NCI-H526 treated with DMSO at 0.1 percent for 48 hours (cell line): ENCODE results near the gene IGFBP7.

Experiments
- DNase-seq: peaks from one replicate; lab custom pipeline; 2025; lab: John Stamatoyannopoulos, UW

IGFBP7 gene

GRCh38 chr4:57109847-57110639 is at the start of gene IGFBP7:
Gene IGFBP7, minus strand, starts transcription at chr4:57110385. Its CDS starts 34 bp downstream, at chr4:57110351.
- no peak for DNase-seq

- no peak for DNase-seq
Observed at GRCh38 chr4:57159866-57160265, 49.7 kb upstream of the IGFBP7 start.

- no peak for DNase-seq
Observed at GRCh38 chr4:57158762-57159161, 48.6 kb upstream of the IGFBP7 start.

GRCh38 chr4:57158221-57158620 is 48.0 kb upstream of the IGFBP7 start:
- DNase-seq = no peak

GRCh38 chr4:57157596-57158137 is 47.5 kb upstream of the IGFBP7 start:
- no peak for DNase-seq

GRCh38 chr4:57156242-57156990 is 46.2 kb upstream of the IGFBP7 start:
- no peak for DNase-seq

- no peak for DNase-seq
Observed at GRCh38 chr4:57154926-57155325, 44.7 kb upstream of the IGFBP7 start.

GRCh38 chr4:57154191-57154590 is 44.0 kb upstream of the IGFBP7 start:
- no peak for DNase-seq

GRCh38 chr4:57153207-57153606 is 43.0 kb upstream of the IGFBP7 start:
- DNase-seq = no peak

GRCh38 chr4:57151481-57151880 is 41.3 kb upstream of the IGFBP7 start:
- DNase-seq = no peak

- no peak for DNase-seq
Observed at GRCh38 chr4:57149833-57150232, 39.6 kb upstream of the IGFBP7 start.

GRCh38 chr4:57148831-57149505 is 38.8 kb upstream of the IGFBP7 start:
- no peak for DNase-seq

- no peak for DNase-seq
Observed at GRCh38 chr4:57148177-57148576, 38.0 kb upstream of the IGFBP7 start.

GRCh38 chr4:57147335-57148060 is 37.3 kb upstream of the IGFBP7 start:
- no peak for DNase-seq

GRCh38 chr4:57146444-57146843 is 36.3 kb upstream of the IGFBP7 start:
- no peak for DNase-seq

- no peak for DNase-seq
Observed at GRCh38 chr4:57144466-57144865, 34.3 kb upstream of the IGFBP7 start.

- no peak for DNase-seq
Observed at GRCh38 chr4:57139783-57140182, 29.6 kb upstream of the IGFBP7 start.

GRCh38 chr4:57137261-57137660 is 27.1 kb upstream of the IGFBP7 start:
- no peak for DNase-seq

- DNase-seq = no peak
Observed at GRCh38 chr4:57136281-57136680, 26.1 kb upstream of the IGFBP7 start.

GRCh38 chr4:57132743-57133137 is 22.6 kb upstream of the IGFBP7 start:
- DNase-seq = no peak

GRCh38 chr4:57131849-57132742 is 21.9 kb upstream of the IGFBP7 start:
- DNase-seq = no peak
